ENCODE data around the gene CARD10. TPM values are rescaled to one million over a fixed set of nuclear protein-coding genes. Genes with fewer than 3 reads are reported as not detected.
"Not testable (repeated sequence)": the region's sequence is repeated elsewhere in the genome, so short reads cannot be mapped to it uniquely, and the experiment has no call there.

CARD10 gene
- total RNA-seq, 1 donor: 0.54 TPM

- DNase-seq (ENCODE audit: low read depth in 2 of 3, low spot score in 2 of 3): peak in 2 of 3 donors; percentile 45 to 73
Observed at GRCh38 chr22:37529652-37530345, 10.6 kb upstream of the CARD10 start.

GRCh38 chr22:37527952-37528351, 8.7 kb upstream of the CARD10 start:
- DNase-seq (ENCODE audit: low read depth in 2 of 3, low spot score in 2 of 3): not testable (repeated sequence)

DNA sequence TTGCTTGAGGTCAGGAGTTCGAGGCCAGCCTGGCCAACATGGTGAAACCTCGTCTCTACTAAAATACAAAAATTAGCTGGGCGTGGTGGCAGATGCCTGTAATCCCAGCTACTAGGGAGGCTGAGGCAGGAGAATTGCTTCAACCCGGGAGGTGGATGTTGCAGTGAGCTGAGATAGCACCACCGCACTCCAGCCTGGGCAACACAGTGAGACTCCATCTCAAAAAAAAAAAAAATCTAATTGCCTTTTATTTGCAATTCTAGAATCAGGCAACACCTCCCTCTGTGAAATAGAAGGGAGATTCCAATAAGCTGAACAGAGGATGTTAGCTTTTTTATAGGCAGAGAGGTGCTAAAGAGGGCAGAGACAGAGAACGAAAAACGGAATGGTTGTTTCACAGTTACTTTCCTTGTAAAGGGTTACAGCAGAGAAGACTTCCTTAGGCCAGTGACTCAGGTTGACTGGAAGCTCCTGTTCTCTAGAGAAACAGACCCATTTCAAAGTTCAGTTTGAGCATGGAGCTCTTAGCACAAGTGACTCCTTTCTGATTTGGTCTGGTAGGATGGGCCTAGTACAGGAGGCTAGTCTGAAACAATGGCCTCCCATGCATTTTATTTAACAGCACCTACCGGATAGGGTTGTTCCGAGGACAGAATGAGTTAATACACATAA, 8.0 kb upstream of the CARD10 start:
- not testable (repeated sequence) for DNase-seq (ENCODE audit: low read depth in 2 of 3, low spot score in 2 of 3)

DNA sequence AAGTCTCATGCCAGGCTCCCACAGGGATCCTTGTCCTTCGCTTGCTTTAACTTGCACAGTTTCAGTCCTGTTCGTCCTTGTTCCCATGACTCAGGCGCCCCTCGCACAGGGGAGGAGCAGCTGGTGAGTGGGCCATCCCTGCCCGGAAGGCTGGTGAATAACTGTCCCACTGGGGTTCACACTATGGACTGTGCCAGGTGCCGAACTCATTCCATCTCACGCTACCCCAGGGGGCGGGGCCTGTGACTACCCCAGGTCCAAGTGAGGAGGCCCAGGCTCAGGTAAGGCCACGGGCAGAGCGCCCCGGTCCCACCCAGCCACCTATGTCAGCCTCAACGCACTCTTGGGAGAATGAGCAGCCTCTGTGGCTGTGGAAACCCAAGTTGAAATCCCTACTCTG, 7.2 kb upstream of the CARD10 start:
- DNase-seq (ENCODE audit: low read depth in 2 of 3, low spot score in 2 of 3): no peak

GRCh38 chr22:37525746-37526350, 6.6 kb upstream of the CARD10 start:
- DNase-seq (ENCODE audit: low read depth in 2 of 3, low spot score in 2 of 3): no peak

- peak in 1 of 3 donors; percentile 50 for DNase-seq (ENCODE audit: low read depth in 2 of 3, low spot score in 2 of 3)
Observed at GRCh38 chr22:37525073-37525745, 6.0 kb upstream of the CARD10 start.

GRCh38 chr22:37522482-37522881, 3.3 kb upstream of the CARD10 start:
- no peak for DNase-seq (ENCODE audit: low read depth in 2 of 3, low spot score in 2 of 3)

DNA sequence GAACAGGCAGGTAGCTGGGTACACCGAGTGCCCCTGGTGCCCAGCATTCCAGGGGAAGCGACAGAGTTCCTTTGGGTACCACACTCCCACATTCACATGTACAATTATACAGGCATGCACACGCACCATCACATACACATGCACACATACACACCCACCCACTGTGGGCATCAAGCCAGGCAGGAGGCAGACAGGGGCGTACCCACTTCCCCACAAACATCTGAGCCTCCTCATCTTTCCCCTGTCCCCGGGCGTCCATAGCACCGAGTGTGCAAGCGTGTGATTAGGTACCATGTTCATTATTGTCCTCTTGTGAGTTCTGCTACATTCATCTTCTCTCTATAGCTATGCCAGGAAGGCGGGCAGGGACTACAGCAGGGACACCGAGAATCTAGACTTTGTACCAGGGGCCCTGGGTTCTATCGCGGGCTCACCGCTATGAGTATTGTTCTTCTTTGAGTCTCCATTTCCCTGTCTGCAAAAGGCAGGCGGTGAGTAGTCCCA, 2.1 kb upstream of the CARD10 start:
- peak in 1 of 3 donors; percentile 41 for DNase-seq (ENCODE audit: low read depth in 2 of 3, low spot score in 2 of 3)

DNA sequence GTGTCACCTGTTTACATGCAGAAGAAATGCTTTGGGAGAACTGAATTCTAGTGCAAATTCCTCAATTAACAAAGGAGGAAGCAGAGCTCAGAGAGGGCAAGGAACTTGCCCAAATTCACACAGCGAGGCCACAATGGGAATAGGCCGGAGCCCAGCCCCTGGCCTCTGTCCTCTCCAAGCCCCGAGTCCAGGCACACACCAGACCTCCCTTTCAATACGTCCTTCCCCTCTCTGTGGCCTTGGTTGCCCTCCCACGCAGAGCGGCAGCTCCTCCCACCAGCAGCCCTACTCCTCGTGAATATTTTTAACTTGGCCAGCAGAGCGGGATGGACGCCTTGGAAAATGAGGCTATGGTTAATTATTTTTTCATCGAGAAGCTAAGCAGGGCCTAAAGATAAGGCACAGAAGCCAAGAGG, 1.6 kb upstream of the CARD10 start:
- DNase-seq (ENCODE audit: low read depth in 2 of 3, low spot score in 2 of 3): no peak

DNA sequence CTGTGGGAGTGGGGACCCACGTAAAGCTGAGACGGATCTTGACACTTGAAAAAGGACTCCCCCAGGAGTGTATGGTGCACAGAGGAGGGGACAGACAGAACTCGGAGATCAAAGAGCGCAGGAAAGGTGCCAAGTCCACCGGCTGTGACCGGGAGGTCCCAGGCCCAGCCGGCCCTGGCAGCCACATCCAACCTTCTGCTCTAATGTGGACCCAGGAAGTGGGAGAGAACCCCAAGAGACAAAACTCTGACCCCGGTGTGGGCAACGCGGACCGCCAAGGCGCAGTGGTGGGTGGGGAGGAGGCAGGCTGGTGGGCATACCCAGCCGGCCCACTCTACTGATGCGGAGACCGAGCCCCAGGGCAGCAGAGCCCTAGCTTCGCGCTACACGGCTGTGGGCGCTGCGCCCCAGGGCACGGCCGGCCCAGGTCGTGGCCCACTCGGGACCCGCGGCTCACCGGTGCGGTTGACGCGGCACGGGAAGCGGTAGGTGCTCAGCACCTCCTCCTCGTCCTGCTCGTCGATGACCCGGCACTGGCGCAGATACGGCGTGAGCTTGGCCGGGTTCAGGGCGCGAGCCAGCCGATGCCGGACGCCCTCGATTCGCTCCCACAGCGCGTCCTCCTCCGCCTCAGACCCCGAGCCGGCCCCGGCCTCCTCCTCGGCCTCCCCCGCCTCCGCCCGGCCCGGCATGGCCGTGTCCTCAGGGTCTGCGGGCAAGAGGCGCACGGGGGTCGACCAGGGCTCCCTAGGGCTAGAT, 527 bp downstream of the CARD10 start:
- no peak for DNase-seq (ENCODE audit: low read depth in 2 of 3, low spot score in 2 of 3)

DNA sequence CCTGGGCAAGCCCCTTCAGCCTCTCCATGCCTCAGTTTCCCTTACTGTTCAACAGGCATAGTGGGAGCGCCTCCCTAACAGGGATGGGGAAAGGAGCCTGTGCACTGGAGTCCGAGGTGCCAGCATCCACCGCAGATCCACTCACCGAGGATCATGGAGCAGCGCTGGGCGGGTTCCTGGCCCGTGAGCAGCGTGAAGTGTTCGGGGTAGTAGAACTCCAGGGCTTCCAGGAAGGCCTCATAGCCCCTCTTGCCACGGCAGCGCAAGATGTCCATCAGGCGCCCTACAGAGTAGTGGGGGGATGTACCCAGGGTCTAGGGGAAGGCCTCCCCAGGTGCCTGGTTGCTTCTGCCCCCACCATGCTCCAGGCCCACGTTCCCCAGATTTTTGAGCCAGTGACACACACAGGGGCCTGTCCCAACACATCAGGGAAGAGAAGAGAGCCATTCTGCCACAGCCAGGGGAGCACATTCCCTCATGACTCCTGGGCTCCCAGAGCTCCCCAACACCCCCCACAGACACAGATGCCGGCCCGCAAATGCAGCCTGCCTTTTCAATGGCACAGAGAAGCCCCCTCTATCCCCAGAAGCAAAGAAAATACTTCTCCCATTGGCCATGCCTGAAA, 1.3 kb downstream of the CARD10 start:
- DNase-seq (ENCODE audit: low read depth in 2 of 3, low spot score in 2 of 3): no peak

GRCh38 chr22:37516456-37516855, 2.8 kb downstream of the CARD10 start:
- DNase-seq (ENCODE audit: low read depth in 2 of 3, low spot score in 2 of 3): no peak

DNA sequence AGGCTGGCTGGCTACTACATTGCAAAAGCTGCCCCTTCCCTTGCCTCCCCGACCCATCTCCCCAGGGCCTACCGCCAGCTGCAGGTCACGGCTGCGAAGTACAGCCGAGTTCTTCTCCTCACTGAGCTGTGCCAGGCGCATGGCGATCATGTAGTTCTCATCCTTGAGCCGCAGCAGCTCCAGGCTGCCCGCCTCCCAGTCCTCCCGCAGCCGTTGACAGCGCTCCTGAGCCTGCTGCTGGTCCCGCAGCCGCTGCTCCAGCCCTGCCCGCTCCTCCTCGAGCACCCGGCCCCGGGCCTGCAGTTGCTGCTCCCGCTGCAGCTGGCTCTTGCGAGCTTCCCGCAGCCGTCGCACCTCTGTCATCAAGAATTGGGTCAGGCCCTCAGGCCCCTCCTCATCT, 3.3 kb downstream of the CARD10 start:
- no peak for DNase-seq (ENCODE audit: low read depth in 2 of 3, low spot score in 2 of 3)

- no peak for DNase-seq (ENCODE audit: low read depth in 2 of 3, low spot score in 2 of 3)
Observed at GRCh38 chr22:37514526-37515051, 4.6 kb downstream of the CARD10 start.

DNA sequence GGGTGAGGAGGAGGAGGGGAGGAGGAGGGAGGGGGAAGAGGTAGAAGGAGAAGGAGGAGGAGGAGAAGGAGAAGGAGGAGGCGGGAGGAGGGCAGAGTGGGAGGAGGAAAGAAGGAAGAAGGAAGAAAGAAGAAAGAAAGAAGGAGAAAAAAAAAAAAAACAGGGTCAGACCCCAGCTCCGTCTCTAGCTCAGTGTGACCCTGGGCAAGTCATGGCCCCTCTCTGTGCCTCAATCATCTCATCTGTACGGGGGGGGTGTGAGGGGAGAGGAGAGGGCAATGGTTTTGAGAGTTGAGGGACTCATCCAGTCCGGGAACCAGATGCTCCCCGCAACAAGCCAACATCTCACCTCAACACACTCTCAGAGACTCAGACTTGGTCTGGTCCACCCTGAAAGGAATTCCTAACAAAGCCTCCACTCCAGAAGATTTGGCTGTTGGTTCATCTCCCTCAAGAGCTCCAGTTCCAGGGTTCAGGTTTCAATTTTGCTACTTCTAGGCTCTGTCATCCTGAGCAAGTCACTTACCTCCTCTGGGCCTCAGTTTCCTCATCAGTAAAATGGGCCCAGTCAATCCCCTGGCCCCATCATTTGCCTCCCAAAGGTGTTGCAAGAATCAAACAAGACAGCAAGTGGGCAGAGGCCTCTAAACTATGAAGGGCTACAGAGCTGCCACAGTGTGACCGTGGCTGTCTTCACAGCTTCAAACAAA, 7.7 kb downstream of the CARD10 start:
- DNase-seq (ENCODE audit: low read depth in 2 of 3, low spot score in 2 of 3): no peak

- no peak for DNase-seq (ENCODE audit: low read depth in 2 of 3, low spot score in 2 of 3)
Observed at GRCh38 chr22:37510091-37510490, 9.1 kb downstream of the CARD10 start.

GRCh38 chr22:37509059-37509860, 10.0 kb downstream of the CARD10 start:
- no peak for DNase-seq (ENCODE audit: low read depth in 2 of 3, low spot score in 2 of 3)

- no peak for DNase-seq (ENCODE audit: low read depth in 2 of 3, low spot score in 2 of 3)
Observed at GRCh38 chr22:37508431-37508992, 10.7 kb downstream of the CARD10 start.
